Head of caudate nucleus (tissue), 42 donors: Measurements from ENCODE around the gene VPS37B.

ENCODE experiments used
- DNase-seq, 42 donors: peaks; one replicate each; pipeline versions ENCODE4 v3.0.0 to v3.0.0-alpha.2; 2020 to 2021; ENCODE audit warnings: mixed read lengths in 7 of 42
- intact Hi-C: fragments of 100-400 bp; cut with DNase I; formaldehyde crosslinking; loops from one replicate; pipeline ENCODE4 v1.15.0; 2022

Gene VPS37B

DNA sequence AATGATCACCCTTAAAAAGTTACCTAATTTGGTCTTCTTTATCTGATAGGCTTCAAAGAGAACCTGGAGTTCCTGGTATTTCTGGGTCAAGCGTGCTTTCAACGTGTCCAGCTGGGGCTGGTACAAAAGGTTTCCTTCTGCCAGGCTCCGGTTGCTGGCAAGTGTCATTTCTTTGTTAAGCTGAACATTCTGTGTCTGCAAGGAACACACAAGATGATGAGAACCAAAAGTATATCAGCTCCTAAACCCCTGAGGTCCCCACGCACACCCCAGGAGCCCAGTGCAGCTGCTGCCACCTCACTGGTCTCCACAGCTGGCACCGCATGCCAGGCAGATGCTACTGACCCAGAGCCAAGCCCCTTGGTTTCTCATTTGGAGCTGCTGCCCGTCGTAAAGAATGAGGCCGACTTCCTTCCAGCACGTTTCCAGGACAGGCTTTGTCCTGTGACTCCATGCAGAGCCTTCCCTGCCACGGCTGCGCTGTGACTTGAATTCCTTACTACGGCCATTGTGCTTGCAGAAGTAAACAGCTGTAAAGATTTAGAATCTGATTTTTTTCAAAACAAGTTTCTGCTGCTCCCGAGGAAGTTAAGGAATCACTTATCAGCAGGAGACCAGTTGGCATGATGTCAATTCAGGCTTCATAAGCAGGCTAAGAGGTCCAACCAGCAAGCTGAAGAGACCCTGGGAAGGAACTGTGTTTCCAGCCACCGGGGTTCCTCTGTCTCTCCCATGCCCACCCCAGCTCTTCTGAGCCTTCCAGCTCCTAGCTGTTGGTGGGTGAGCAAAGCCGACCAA lies 24.9 kb downstream of the VPS37B start:
- DNase-seq: peak in 17 of 42 donors; percentile 36 to 76 (median 57)
- intact Hi-C loops: no loop called here

GRCh38 chr12:122870163-122870842 lies 25.6 kb downstream of the VPS37B start:
- peak in 6 of 42 donors; percentile 3 to 34 (median 8) for DNase-seq

GRCh38 chr12:122869207-122869973 lies 26.5 kb downstream of the VPS37B start:
- DNase-seq: peak in 6 of 42 donors; percentile 5 to 27 (median 9)
- intact Hi-C loops: no loop called here

More at GRCh38 chr12:122870163-122870842, 25.6 kb downstream of the VPS37B start:
- intact Hi-C loops: no loop called here

GRCh38 chr12:122868471-122869177 lies 27.3 kb downstream of the VPS37B start:
- intact Hi-C loops: no loop called here
- peak in 8 of 42 donors; percentile 4 to 34 (median 14) for DNase-seq

DNA sequence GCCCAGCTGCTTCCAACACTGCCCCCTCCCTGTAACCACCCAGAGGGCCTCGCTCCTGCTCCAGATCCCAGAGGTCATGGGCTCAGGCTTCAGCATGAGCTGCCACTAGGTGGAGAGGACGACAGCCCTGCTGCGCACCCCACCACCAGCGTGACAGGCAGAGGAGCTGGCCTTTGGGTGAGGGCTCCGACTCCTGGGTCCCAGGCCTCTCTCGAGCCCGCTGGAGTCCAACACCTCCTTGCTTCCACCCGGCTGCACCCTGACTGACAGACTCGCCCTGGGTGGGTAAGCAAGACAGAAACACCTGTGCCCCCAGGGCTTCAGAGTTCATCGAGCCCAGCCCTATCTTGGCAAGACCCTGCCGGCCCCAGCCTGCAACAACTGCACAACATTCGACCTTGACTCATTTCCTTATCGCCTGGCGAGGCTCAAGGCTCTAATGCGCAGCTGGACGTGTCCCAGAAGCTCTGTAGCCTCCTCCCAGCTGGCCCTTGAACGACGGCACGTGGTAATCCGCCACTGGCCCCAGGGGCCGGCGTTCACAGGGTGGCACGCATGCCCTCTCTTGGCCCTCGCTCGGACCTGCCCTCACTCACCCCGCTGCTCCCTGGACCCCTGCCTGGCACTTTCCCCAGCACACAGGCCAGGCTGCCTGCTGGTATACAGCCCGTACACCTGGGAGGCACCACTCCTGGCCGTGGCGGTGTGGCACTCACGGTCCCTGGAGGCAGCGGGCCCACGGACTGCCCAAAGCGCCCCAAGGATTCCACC lies 28.0 kb downstream of the VPS37B start:
- intact Hi-C loops: no loop called here
- DNase-seq: peak in 21 of 42 donors; percentile 13 to 76 (median 52)

DNA sequence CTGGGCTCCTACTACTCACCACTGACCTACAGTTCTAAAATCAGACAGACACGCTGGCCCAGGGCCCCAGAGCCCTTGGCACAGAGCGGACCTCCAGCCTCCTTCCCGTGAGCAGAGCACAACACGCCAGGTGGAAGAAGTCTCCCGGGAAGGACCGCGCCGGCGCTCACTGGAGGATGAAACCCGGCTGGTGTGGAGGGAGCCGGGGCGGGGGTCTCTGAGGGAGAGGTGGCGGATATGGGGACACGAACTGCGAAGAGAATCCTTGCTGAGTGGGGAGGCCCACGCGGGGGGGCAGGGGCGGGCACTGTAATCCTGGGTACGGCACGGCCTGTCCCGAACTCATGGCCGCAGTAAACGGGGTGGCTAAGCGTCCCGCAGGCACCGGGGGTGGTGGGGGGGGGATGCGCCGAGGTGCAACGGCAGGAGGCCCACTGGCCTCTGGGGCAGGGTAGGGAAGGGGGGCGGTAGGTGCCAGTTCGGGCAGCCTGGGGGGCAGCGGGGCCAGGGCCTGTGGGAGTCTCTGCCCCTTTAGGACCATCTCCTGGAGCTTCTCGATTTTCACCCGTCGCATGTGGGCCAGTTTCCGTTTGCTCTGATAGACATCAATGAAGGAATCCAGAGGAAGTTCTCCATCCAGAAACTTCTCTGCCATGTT lies 28.8 kb downstream of the VPS37B start:
- intact Hi-C loops: no loop called here
- DNase-seq: peak in 18 of 42 donors; percentile 2 to 42 (median 13)

- peak in 22 of 42 donors; percentile 9 to 68 (median 33) for DNase-seq
- intact Hi-C loops: no loop called here
These were observed 29.5 kb downstream of the VPS37B start for GRCh38 chr12:122866379-122866778.

DNA sequence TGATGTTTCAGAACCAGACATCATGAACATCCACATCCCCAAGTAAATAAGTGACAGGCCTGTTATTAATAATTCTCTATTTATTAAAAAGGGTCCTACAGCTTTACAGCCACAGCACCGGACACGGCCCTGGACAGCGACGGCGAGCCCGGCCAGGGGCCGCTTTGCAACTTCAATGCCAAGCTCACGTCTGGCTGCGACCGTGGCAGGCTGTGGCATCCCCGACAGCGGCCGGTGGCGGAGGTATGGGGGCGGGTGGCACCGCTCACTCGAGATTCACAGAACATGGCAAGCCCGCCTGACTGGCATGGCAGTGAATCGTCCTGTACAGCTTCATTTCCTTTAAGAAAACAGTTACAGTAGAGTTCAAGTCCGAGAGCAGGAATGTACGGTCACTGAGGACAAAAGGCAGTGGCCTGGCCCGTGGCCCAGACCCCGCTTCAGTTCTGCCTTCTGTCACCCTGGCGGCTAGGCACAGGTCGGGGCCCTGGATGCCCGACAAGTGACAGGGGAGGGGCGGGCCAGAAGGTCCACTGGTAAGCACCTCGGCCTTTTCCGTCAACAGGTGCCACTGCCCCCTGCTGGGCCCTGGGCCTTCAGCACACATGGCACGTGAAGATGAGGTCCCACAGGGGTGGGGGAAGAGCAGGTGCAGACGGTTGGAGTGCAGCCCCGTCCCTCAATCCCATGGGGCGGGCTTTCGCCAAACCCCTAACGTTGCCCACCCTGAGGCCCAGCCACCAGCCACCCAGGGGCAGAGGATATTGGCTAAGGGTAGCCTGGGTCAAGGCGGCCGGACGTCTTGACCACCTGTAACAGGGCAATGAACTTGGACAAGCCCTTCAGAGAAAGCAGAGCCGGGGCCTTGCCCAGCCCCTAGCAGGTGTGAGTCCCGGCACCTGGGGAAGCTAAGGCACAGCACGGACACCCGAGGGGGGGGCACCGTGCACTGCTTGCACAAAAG lies 30.4 kb downstream of the VPS37B start:
- intact Hi-C loops: no loop called here
- DNase-seq: peak in 19 of 42 donors; percentile 5 to 72 (median 38)

- DNase-seq: peak in 15 of 42 donors; percentile 1 to 46 (median 18)
- intact Hi-C loops: loop anchor here (5.0 kb wide), 1 partner anchor 87 kb away; no protein-coding TSS in a partner anchor
These were observed 31.1 kb downstream of the VPS37B start for GRCh38 chr12:122864894-122865253.

DNA sequence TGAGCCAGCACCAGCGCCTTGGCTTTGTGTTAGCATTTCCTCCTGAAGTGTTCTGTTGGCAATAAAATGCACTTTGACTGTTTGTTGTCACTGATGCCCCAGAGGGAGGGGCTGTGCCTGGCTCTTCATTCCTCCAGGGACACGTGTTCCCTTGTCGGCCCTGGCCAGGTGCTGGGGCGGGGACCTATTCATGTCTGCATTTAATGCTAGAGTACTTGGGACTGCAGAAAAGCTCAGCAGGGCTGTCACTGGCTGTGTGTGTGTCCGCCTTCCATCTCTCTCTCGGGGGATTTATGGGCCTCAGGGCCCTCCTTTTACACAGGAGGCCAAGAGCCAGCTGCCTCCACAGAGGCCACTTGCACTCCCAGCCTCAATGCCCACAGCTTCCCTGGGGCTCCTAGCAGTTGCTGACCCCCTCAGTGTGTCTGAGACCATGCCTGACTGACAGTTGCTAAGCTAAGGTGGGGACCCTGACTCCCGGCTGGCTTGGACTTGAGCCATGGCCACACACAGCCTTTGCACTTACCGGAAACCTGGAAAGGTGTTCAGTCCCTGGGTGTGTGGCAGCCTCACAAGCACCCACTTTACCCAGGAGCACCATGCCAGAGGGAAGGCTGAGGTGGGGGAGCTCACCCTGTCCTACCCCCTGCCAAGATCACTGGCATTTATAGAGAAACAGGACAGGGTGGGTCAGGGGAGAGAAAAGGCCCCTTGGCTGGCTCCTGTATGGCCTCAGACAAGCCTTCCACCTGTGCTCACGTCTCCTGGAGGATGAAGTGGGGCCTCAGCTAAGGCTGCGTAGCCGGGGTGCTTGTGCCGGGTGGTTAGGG lies 32.8 kb downstream of the VPS37B start:
- DNase-seq: peak in 13 of 42 donors; percentile 1 to 42 (median 18)
- intact Hi-C loops: loop anchor here (5.0 kb wide), 1 partner anchor 89 kb away; no protein-coding TSS in a partner anchor

DNA sequence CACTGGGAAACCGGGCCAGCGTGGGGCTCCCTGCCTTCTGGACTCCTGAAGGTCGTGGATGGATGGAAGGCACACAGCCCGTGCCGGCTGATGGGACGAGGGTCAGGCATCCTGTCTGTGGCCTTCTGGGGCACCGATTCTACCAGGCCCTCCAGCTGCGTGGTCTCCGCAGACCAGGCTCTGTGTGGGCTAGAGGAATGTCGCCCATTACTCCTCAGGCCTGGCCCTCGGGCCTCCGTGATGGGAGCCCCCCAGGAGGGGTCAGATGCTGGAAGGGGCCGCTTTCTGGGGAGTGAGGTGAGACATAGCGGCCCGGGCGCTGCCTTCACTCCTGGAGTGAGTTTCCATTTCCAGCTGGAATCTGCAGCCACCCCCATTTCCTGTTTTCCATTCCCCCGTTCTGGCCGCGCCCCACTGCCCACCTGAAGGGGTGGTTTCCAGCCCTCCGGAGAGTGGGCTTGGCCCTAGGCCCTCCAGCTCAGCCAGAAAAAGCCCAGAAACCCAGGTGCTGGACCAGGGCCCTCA lies 33.8 kb downstream of the VPS37B start:
- peak in 12 of 42 donors; percentile 3 to 43 (median 12) for DNase-seq
- intact Hi-C loops: loop anchor here (5.0 kb wide), 1 partner anchor 90 kb away; no protein-coding TSS in a partner anchor

- intact Hi-C loops: loop anchor here (5.0 kb wide), 1 partner anchor 91 kb away; no protein-coding TSS in a partner anchor
- DNase-seq: peak in 13 of 42 donors; percentile 2 to 43 (median 15)
These were observed 34.3 kb downstream of the VPS37B start for GRCh38 chr12:122861587-122861970.

DNA sequence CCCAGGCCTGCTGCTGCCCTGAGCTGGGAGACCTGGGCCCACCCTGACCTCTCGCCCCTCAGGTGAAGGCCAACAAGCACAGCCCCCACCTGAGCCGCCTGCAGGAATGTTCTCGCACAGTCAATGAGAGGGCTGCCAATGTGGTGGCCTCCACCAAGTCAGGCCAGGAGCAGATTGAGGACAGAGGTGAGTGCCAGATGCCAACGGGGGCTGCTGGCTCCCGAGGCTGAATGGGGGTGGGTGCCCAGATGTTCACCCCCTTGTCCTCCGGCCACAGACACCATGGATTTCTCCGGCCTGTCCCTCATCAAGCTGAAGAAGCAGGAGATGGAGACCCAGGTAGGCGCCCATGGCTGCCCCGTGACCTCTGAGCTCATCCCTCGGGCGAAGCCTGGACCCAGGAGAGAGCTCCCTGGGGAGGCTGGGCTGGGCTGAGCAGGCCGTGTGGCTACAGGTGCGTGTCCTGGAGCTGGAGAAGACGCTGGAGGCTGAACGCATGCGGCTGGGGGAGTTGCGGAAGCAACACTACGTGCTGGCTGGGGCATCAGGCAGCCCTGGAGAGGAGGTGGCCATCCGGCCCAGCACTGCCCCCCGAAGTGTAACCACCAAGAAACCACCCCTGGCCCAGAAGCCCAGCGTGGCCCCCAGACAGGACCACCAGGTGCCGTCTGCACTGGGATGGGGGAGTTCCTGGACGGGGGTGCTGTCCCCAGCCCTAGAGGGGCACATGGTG lies 34.9 kb downstream of the VPS37B start:
- intact Hi-C loops: loop anchor here (5.0 kb wide), 1 partner anchor 91 kb away; no protein-coding TSS in a partner anchor

More for the DNA sequence above, 34.9 kb downstream of the VPS37B start:
- DNase-seq: peak in 12 of 42 donors; percentile 4 to 41 (median 18)
